Measurements from ENCODE around the gene TIMM17A.

GRCh38 chr1:201939574-201939973 lies 15.7 kb upstream of the TIMM17A start:
- no peak for TF ChIP-seq ETV6 (CRISPR knock-in tag; IDR thresholded peaks at IDR 0.05)
- TF ChIP-seq CTCF (IDR thresholded peaks at IDR 0.05), result no peak
- TF ChIP-seq IRF2 (CRISPR knock-in tag; IDR thresholded peaks at IDR 0.05; ENCODE audit: borderline replicate concordance, low read depth), result no peak
- no peak for TF ChIP-seq ZSCAN18 (CRISPR knock-in tag; IDR thresholded peaks at IDR 0.05)
- no peak for TF ChIP-seq ZNF138 (CRISPR knock-in tag; conservative IDR thresholded peaks at IDR 0.05)
- TF ChIP-seq RORB (CRISPR knock-in tag; IDR thresholded peaks at IDR 0.05), result no peak
- no peak for TF ChIP-seq ZNF263 (CRISPR knock-in tag; IDR thresholded peaks at IDR 0.05; ENCODE audit: low read depth)
- no peak for TF ChIP-seq HMGXB4 (CRISPR knock-in tag; IDR thresholded peaks at IDR 0.05)
